NCI-H345 treated with DMSO at 0.1 percent for 48 hours (cell line): ENCODE data around the gene STON2.

Experiments used
- DNase-seq: peaks from one replicate; lab custom pipeline; 2025; ENCODE audit not compliant: unreplicated experiment; lab: John Stamatoyannopoulos, UW

STON2 gene

DNA sequence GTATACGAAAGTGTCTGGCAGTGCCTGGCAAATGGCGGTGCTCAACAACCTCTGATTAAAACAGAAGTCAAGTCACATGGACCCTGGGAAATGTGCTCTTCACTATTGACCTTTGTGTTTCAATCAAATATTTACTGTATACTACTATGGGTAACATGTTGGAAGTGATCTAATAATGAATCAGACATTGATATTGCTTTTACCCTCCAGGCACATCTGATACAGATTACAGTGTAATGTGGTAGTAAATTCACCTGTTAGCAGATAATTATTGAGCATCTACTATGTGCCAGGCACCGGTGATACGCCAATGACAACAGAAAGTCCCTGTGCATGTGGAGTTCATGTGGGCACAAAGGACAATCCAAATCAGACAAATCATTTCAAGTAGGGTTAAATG is 63.1 kb downstream of the STON2 start:
- no peak for DNase-seq

DNA sequence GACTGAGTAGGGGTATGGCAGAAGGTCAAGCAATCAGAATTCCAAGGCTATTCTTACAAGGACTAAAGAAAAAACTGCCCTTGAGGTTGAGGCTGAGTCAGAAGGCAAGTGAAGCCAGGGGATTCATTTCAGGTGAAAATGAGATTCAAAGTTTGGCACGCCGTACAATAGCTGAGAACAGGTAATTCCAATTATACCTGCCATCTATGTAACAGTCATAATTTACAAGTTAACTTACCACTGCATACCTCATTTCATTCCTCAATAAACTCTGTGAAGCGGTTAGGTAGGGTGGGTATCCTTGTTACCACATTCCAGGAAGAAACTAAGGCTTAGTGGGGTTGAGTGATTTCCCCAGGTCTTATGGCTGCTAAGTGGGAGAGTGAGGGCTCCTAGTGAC is 64.1 kb downstream of the STON2 start:
- DNase-seq, result no peak

GRCh38 chr14:81332725-81333124 is 67.4 kb downstream of the STON2 start:
- no peak for DNase-seq

DNA sequence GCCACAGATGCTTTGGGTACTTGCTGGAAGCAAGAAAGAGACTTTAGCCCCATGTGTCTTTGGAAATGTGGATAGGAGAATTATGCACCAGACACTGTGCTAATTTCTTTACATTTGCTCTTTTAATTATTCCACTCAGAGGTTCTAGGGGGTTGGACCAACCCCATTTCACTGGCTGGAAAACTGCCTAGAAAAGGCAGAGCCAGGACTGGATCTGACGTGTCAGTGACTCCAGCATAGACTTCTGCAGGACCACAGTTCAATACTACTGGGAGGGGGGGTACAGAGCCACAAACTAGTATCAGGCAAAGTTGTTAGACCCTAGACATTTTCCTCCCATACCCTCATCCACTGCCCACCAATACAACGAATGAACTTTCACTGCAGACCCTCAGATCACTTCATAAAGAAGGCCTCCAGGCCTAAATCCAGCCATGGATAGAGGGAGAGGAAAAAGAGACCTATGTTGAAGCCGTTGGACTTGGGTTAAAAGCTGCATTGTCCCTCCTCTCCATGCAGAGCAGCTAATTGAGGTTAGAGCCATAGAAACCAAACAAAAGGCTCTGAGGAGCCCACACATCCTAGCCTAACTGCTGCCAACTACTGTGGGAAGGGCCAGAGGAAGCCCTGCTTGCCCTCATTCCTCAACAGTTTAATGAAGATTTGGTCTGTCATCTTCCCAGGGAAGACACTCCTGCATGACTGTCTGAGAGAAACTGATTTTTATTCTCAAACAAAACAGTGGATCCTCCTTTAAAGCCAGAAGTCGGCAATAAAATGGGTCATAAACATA is 68.7 kb downstream of the STON2 start:
- DNase-seq, result no peak

DNA sequence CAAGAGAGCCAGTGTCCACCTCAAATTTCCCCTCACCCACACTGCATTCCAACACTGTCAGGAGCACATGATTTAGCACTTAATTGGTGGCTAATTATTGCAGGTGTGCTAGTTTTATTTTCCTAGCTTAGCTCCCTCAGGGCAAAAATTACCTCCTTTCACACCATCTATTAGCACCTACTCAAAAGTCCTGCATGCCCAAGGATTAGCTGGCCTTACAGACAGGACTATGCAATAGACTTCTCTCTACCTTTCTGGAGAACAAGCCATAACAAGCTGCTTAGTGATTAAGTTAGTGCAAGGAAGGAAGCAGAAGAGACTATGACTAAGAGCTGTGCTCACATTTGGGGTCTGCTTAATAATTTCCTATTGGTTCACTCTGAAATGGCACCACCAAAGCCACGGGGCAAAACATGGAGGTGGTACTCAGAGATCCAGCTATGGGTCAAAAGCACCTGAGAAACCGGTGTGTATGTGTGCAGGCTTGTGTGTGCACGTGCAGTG is 69.5 kb downstream of the STON2 start:
- DNase-seq, result no peak

DNA sequence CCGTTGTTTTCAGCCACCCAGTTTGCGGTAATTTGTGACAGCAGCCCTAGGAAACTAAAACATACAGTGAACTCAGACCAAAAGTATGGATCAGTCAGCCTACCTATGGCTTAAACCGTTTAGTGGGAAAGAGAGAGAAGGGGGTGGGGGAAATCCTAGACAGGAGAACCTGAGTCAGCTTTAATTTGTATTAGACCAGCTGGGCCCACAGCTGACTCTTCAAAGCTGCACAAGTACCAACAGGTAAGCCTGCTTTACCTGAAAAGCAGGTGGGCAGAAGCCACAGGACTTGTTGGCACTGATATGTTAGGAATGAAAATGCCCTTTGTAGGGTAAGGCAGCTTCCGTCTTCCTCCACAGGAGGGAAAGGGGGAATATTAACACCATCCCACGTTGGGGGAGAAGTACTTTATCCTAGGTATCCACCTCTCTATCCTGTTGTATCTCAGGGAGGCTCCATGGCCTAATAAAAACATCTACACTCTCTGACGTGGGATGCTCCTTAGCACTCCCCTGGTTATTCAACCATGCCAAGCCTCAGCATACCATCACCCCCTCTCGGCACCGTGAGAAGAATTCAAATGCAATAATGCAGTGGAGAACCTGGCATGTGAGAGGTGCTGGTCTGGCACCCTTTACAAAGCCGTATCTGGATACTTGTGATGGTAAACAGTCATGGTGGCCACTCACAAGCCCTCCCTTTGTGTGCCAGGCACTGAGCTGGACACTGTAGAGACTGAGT is 70.3 kb downstream of the STON2 start:
- DNase-seq, result no peak

- no peak for DNase-seq
These were observed 73.7 kb downstream of the STON2 start for GRCh38 chr14:81326451-81326850.

DNA sequence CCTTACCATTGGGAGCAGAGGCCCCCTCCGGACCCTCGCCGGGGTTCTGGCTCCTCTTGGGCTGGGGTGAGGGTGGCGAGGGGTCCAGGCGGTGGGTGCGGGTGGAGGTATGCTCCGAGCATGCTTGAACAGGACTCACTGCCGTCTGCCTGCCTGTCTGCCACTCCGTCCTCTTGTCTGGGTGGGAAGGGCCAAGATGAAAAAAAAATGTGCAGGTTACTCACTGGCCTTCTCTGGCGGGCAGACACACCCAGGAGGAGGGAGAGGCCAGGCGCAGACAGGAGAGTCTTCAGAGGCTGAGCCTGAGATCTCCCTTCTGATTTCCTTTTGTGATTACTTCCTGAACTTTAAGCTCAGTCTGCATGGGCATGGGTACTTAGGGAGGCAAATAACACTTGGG is 76.1 kb downstream of the STON2 start:
- no peak for DNase-seq

DNA sequence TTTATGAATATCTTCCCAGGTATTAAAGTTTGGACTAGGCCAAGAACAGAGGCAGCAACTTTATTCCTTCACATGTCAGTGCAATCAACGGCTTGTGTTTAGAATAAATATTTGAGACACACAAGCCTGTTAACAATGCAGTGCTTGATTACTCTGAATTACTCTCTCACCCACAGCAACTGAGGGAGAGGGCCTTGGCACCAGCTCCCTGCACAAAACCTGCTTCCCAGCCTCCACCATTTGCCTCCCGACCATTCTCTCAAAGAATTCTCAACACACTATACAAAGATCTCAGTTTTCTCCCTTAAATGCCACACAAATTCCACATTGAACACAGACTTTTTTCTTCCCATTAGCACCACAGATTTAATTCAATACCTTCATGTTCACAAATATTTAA is 77.0 kb downstream of the STON2 start:
- DNase-seq, result no peak

DNA sequence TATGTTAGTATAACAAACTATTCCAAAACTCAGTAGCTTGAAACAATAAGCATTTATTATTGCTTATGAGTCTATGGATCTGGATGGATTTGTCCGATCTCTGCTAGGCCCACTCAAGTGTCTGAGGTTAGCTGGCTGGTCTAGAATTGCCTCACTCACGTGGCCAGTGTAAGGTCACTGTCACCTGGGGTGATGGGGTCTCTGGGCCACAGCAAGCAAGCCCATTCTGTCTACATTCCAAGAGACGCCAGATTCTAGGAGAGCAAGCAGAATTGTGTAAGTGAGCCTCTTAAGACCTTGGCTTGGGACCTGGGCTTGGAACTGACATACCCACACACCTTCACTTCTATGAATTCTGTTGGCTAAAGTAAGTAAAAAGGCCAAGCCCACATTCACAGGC is 80.2 kb downstream of the STON2 start:
- DNase-seq, result no peak

GRCh38 chr14:81319314-81319713 is 80.8 kb downstream of the STON2 start:
- no peak for DNase-seq

GRCh38 chr14:81315341-81315740 is 84.8 kb downstream of the STON2 start:
- DNase-seq, result no peak

DNA sequence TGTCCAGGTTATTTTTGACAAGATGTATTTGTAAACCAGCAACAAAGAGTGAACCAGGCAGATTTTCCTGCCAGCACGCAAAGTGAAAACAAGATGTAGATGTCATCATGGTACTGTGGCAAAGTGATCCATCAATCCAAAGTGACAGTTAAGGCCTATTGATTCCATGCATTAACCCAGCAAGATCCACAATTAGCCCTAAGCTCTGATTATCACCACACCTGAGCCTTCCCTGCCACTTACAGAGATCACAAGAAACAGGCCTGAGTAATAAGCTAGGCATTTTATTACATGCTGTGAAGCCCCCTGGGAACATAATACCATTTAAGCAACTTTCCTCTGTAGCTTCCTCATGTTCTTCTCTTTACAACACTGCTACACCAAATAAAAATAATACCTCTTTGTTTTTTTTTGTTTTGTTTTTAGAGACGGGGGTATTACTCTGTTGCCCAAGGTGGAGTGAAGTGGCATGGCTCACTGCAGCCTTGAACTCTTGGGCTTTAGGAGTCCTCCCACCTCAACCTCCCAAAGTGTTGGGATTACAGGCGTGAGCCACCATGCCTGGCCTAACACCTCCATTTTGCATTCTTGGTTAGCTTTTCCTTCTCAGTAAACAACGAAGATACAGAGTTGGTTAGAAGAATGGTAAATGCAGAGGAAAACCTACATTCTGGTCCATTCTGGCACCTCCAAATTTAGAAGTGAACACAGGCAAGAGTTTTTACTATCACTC is 85.5 kb downstream of the STON2 start:
- no peak for DNase-seq

- DNase-seq, result no peak
These were observed 86.2 kb downstream of the STON2 start for GRCh38 chr14:81313775-81314429.

- no peak for DNase-seq
These were observed 86.9 kb downstream of the STON2 start for GRCh38 chr14:81313200-81313599.

- DNase-seq, result no peak
These were observed 87.7 kb downstream of the STON2 start for GRCh38 chr14:81312289-81312876.

- DNase-seq, result no peak
These were observed 88.3 kb downstream of the STON2 start for GRCh38 chr14:81311778-81312177.

DNA sequence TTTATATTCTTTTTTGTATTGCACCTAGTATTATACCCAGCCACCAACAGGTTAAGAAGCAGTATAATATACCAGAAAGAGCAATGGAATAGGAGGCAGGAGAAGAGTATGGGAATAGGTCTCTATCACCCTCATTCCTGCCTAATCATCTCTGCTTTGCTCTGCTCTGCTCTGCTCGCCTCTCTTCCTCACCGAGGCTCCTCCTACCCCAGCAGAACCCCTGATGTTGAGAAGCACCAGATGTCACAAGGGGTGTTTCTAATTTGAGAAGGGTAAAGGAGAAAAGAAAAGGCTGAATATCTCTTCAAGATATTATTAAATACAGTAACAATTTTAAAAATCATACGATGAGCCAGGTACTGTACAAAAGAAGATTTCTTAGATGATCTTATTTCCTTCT is 89.0 kb downstream of the STON2 start:
- no peak for DNase-seq

- DNase-seq, result no peak
These were observed 89.5 kb downstream of the STON2 start for GRCh38 chr14:81310606-81311005.

DNA sequence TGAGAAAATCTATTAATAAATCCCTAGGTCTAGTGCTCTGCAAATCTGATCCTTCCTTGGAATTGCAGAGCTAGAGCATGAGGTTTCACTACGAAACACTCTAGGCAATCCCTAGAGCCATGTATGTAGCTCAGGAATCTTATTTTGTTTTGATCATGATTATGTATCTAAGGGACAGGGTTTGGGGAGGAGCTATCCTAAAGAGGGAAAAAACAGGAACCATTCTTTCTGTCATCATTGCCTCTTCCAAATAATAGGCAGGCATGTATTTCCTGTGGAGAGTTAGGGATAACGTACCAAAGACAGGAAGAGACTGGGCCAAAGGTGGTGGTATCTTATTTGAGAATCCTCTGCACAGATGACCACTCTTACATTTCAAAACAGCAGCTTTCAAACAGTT is 90.6 kb downstream of the STON2 start:
- DNase-seq, result no peak

DNA sequence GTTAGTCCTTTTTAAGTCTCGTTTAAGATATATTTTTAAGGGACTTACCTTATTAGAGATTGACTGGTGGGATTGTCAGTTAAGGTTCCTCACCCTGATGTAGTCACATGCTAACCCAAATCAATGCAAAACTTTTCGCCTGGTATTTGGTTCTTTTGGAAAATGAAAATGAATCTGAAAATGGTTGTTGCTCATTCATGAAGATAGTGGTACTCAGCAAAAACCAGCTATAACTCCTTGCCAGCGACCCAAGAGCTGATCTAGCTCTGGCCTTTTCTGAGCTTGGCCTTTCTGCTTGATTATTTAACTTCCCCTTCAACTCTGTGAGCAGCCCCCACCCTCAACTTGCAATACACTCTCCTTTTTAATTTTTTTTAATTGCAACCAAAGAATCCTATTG is 94.4 kb downstream of the STON2 start:
- no peak for DNase-seq
